COLO668 (cell line): ENCODE data around the gene TOM1L2.

Source experiments
- DNase-seq: peaks from one replicate; lab custom pipeline; 2025; ENCODE audit not compliant: unreplicated experiment; lab: John Stamatoyannopoulos, UW

TOM1L2 gene

DNA sequence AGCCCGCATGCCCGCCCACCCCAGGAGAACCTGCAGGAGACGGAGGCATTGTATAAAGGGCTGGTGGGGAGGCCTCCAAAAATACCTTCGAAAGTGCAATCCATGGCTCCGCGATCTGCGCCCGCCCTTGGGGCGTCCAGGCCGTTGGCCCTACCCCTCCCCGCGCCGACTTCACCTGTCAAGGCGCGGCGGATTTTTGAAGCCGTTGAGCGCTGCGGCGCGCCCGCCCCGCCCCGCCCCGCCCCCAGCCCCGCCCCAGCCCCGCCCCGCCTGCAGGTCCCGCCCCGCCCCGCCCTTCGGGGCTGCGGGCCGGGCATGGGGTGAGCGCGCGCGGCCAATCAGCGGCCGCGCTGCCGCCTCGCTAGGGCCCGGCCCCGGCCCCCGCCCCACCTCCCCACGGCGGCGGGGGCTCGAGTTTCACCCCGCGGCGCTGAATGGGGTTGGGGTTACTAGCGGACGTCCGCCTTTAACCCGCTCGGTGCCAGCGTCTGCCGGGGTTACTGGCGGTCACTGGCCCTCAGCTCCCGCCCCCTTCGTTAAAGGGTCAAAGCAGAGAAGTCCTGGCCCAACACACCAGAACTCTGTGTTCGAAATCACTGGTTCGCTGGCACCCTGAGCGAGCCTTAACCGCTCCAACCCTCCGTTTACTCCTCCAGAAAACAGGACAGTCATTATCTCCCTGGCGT is 148.6 kb downstream of the TOM1L2 start:
- peak; percentile 92 for DNase-seq

DNA sequence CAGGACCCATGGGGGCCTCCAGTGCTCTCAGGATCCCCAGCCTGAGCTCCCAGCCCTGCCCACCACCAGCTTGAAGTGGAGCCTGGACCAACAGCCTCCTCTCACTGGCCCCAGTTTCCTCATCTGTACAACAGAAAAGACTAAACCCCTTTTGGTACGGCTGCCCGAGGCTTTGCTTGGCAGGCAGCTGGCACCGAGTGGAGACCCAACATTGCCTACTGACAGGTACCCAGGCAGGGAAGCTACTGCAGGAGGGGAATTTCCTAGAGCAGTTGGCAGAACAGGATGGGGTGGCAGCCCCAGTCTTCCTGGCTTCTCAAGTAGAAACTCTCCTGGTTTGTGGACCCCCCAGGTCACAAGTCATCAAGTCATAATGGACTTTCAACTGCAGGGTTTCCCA is 149.6 kb downstream of the TOM1L2 start:
- DNase-seq: no peak

DNA sequence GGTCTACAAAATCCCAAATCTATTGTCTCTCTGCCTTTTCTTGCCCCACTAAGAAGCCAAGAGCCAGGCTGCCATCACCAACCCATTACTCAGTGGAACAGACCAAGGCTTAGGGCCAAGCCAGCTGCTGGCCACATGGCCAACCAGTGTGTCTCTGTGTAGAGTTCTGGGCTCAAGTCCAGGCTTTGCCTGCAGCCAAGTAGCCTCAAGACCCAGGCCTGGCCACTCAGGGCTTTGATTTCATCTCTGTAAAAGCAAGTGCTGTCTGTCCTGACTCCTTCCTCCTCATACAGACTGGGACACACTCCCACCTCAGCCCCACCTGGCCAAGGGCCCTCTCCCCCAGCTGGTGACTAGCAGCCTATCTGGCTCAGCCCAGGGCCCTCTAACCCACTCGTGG is 150.0 kb downstream of the TOM1L2 start:
- no peak for DNase-seq

DNA sequence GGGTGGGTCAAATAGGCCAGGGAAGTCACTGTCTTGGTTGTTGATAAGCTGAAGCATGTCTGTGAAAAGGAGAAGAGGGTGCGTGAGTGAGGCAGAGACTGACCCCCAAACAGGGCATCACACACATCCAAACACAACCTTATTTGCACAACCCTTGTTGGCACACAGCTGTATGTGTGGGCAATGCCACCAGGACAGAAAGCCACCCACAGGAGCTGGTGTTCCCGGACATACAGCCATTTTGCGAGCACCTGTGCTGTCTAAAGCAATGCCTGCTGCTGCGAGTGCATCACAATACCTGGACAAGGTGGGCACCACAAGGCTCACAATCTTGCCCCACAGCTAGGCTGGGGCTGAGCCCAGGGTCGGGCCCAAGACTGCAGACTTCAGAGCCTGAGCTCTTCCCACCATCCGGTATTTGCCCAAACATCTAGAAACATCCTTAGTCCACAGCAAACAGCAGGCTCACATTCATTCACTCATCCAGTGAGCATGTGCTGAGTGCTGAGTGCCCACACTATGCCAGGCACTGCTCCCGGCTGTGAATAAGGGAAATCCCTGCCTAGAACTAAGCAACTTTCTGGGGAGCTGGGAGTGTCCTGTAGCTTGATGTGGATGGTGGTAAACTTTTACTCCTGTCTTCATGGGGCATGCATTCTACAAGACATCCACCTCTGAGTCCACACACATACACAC is 151.6 kb downstream of the TOM1L2 start:
- DNase-seq: no peak

DNA sequence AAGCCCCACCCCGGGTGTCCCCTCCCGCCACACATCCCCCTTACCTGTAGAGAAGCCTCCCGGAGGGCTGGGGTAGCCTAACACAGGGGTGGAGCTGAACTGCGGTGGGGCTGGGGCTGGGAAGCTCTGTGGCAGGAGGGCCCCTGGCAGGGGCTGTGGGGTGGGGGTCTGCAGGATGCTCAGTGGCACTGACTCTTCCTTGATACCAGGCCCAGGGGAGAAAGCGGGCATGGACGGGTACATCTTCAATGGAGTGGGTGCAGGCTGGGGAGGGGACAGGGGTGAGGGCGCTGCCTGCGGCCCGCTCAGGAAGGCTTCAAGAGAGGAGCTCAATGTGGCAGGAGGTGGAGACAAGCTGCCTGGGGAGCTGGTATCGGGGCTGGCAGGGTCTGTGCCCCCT is 152.2 kb downstream of the TOM1L2 start:
- no peak for DNase-seq

DNA sequence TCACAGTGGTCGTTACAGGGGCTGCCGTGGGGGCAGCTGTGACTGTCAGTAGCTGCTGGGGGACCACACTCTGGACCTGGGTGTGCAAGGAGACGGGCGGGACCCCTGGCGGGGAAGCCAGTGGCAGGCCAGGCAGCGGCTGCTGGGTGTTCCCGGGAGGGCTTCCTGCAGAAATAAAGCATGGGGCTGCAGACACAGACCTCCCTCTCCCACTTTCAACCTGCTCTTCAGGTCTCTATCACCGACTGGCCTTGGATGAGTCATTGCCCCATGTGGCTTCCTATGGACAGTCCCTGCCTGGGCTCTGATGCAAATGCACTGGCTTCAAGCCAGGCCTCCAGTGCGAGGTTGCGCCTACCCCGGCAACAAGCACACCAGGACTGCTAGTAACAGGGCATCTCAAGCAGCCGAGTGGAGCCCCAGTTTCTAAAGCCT is 152.6 kb downstream of the TOM1L2 start:
- peak; percentile 72 for DNase-seq

DNA sequence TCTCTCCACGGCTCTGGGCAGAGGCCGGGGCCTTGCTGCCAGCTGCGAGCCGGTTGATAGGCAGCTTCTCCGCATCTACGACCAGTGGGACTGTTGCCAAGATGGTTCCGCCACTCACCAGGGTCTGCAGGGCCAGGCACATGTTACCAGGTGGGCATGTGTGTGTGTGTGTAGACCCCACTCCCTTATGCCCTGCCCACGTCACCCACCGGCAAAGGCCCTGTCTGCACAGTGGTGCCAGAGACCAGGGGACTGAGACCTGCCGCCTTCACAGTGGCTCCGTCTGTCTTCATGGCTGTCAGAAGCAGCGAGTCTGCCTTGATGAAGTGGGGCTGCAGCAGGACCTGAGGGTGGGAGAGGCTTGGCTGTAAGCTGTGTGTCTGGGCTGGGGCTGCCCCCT is 153.1 kb downstream of the TOM1L2 start:
- no peak for DNase-seq

DNA sequence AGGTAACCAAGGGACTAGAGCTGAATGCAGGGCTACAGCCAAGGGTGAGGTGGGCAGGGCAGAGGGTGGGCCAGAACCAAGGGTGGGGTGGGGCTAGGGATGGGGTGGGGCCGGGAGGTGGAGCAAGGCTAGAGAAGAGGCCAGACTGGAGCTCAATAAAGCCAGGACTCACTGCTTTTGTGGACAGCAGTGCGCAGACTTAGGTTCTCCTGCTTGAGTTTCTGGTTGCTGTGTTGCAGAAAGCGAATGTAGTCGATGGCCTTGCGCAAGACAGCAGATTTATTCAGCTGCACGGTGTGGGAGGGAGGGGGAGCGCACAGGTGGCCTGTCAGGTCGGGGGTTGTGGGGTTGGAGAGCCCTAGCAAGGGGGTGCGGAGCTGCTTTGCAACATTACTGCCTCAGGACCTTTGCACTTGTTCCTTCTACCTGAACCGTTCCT is 154.1 kb downstream of the TOM1L2 start:
- DNase-seq: peak; percentile 6

DNA sequence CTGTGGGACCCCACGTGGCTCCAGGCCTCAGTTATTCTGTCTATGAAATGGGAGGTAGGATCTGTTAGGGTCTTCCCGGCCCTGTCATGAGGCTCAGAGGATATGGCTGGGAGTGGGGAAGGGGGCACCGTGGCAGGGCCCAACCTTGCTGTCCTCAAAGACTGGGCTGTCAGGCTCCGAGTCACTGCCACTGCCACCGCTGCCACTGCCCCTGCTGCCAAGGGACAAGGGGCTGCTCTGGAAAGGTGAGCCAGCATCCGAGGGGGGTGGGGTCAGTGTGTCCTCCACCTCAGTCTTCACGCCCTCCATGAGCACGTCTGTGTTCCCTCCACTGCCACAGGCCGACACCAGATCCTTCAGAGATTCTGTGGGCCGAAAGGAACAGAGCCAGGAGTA is 154.7 kb downstream of the TOM1L2 start:
- no peak for DNase-seq

DNA sequence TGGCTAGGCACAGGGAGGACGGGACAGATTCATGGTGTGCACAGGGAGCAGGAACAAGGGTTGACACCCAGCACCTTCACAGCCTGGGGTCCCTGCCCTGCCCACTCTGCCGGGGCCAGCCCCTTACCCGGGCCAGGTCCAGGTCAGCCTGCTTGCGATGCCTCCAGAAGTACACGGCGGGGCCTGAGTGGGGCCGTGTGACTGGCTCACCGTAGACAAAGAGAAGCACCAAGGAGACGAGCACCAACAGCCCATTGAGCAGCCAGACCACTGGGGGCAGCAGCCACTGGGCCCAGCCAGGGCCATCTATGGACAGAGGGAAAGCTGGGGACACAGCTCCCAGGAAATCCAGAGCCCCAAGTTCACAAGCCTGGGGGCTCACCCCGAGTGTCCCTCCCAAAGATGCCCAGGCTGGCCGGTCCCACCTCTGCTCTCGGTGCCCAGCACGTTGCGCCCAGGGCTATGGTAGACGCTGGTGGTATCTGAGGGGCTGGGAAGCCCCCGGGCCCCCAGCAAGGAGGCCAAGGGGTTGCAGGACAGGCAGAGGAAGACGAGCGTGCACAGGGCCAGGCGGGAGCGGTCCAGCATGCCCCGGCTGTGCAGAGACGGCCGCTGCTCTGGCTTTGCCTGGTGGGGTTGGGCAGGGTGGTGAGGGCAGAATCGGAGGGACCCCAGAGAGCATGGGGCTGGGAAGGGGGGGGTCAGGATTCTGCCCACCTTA is 155.2 kb downstream of the TOM1L2 start:
- DNase-seq: no peak

DNA sequence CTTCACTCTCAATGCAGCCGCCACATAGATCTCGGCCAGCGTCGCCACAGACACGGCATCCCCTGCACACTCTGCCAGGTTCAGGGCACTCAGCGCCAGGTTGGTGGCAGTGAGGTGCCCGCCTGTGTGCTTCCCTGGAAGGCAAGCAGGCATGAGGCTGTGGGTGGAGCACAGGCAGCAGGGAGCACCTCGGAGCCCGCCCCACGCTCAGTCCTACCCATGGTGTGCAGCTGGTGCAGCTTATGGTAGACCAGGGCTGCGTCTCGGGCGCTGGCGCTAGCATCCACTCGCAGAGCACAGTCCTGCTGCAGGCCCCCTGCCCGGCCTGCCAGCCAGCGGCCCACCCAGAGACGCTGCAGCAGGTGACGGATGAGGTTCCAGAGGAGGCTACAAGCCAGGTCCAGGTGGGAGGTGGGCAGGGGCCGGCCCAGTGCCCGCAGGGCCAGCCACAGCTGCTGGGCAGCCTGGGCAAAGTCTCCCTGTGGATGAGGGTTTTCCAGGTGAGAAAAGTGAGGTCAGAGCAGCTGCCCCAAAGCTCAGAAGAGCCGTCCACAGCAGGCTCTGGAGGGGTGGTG is 155.9 kb downstream of the TOM1L2 start:
- no peak for DNase-seq

DNA sequence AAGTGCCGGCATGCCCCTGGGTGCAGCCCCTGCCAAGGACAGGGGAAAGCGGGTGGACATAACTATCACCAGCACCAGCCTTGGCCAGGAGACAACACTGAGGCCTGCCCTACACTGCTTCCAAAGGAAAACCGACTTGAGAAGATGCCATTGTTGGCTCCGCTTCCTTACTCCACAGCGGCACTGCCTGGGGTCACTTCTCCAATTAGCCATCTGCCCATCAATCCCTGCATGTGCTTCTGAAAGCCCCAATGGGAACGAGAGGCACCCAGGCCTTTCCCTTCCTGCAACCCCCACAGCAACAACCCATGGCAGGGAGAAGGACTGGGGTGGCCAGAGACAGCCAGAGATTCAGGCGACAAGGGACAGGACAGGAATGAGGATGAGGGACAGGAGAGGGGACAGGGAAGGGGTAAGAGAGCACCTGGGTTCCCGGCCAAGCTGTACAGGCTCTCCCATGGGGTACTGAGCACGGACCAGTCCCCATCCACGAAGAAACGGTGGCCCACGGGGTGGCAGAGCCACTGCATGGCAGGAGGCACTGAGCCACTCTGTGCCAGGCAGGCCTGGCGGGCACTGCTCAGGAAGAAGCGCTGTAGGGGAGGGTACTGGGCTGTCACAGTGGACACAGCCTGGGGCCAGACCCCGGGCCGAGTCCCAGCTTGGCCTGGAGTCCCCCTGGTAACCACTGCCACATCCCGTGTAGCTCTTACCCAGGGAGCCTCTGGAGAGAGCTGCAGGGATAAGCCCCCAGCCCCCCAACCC is 156.6 kb downstream of the TOM1L2 start:
- DNase-seq: no peak

DNA sequence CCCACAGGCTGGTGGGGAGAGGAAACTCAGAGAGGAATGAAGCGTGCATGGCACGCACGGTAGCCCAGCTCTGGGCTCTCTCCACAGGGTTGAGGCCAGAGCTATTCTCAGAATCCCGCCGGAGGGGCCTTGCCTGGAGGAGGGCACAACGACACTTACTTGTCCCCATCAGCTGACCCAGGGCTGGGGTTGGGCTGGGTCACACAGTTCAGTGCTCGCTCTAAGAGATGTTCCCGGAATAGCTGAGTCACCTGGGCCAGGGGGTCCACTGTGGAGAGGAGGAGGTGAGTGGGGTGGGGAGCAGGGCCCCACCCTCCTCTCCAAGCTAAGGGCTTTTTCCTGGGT is 157.2 kb downstream of the TOM1L2 start:
- no peak for DNase-seq

DNA sequence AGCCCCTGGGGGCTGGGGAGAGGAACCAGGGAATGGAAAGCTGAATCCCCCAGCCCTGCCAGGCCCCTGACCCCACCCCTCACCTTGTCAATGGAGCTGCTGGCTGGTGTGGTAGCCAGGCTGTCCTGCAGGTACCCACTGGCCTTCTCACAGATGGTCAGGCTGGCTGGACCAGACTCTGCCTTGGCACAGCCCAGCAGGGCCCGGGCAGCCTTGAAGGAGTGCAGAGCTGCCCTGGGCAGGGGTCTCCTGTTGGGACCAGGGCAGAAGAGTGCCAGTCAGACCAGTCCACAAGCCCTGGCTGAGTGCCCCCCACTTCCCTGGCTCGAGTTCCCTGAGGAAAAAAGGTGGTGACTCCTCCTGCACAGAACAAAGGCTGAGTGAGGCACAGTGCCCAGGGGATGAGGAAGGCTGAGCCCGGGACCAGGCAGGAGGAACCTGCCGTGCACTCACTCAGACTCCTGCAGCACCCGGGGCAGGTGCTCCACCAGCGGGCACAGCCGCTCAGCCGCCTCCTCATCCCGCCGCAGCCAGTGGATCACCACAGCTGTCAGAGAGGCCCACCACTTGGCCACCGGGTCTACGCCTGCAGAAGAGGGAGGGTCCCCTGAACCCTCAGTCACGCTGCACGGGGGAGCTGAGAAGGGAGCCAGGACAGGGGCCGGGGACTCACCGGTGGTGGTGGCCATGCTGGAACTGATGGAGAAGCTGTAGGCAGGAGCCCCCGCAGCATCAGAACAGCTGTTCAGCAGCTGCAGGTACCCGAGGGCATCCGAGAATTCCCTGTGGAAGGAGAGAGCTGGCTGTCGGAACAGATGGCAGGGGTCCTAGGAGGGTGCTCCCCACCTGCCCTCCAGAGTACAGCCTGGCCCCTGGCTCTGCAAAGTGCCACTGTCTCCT is 157.8 kb downstream of the TOM1L2 start:
- DNase-seq: no peak

DNA sequence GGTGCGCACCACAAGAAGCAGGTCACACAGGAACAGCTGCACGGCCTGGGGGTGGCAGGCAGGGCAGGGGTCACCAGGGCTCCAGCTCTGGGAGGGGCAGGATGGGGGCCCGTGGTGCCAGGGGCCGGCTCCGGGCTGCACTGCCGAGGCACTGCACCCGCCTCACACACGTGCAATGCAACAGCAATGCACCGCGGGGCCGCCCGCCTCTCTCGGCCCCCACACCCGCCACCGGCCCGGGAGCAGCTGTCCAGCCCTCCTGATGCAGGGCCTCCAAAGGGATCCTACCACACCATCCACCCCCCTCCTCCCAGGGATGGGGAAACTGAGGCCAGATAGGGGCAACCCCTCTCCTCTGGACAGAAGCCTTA is 158.5 kb downstream of the TOM1L2 start:
- no peak for DNase-seq

DNA sequence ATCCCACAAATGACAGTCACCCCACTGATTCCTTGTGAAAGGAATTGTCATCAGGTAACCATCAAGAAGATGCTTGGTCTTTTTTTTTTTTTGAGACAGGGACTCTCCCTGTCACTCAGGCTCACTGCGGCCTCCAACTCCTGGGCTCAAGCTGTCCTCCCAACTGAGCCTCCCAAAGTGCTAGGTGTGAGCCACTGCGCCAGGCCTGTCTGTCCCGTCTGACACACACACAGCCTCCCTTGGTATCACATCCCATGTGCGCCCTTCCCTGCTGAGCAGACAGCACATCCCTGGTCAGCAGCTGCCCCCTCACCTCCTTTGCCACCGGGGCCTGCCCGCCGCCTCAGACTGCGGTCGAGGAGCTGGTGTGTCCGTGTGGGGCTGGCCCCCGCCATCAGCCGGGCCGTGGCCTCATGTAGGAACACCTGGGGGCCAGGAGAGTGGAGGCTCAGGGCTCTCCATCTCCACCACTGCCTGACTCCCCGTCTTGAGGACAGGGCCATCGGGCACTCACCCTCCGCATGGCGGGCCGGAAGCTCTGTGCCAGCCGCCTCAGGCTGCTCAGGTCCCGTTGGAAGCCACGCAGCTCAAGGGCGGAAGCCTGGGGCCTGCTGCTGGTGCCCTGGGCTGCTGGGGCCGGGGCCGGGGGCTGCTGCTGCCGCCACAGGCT is 159.0 kb downstream of the TOM1L2 start:
- DNase-seq: no peak

DNA sequence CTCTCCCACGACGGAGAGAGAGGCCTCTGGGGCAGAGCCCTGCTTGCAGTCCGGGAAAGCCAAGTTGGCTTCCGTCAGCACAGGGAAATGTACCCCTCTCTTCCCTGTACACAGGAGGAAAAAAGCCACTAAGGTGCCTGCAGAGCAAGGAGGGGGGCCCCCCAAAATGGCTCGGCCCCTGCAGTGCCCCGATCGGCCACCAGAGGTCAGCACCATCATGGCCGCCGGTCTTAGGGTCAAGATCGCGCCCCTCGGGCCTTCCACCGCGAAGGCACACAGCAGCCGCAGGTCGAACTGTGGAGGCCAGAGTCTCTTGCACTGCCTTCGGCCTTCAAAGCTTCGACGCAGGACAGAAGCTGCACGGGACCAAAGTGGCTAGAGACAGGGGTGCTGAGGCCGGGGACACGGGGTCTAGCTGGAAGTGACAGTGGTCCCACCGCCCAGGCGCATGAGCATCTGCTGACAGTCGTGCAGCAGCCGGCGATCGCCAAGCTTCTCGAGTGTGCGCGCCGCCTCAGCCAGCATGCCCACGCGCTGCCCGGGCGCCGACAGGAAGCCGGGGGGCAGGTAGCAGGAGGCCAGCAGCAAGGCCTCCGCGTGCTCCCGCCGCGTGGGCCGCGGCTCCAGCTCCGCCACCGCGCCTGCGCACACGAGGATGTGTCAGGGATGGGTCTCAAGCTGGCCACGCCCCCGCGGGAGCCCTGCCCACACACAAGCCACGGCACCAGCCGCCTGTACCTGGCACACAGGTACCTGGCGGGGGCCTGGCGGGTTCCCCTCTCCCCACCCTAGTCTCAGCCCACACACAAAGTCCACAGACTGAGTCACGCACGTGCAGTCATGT is 159.8 kb downstream of the TOM1L2 start:
- DNase-seq: peak; percentile 46

DNA sequence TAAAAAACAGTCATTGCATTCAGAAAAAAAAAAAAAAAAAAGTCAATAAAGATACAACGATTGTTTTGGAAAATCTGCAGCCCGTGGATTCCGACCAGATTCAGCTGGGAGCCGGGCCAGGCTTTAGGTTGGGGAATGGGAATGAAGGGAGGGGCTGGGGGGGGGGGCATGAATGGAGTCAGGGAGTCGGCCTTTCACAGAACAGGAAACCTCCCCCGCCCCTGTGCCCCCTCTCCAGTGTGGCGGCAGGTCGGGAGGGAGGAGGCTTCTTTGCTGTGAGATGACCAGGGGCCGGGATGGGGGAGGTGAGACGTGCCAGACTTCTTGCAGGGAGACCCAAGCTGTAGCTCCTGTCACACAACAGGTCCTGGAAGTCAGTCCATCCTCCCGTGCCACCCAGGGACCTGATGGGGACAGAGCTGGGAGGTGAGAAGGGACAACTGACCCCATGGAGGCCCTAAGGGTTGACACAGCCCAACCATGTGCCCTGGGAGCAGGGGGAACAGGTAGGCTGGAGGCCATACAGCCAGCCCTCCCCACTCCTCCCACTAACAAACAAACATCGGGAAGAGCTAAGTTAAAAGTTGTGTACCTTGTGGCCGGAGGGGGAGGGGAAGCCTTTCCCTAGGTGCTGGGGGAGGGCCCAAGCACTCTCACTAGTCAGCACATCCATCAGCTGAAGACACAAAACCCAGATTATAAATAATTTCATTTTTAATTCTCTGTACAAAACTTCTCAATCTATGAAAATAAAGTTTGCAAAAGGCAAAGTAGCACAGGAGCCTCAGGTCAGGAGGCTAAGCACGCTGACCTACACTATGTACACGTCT is 160.6 kb downstream of the TOM1L2 start:
- DNase-seq: peak; percentile 9
